Neural cell (in vitro differentiated cells): ENCODE results near the gene BNIPL.

ENCODE experiments used
- EP300 ChIP-seq: fragments of 450-650 bp; conservative IDR thresholded peaks from 2 replicates; pipeline ENCODE4 v1.6.1; 2014; ENCODE audit warnings: antibody characterized with exemption, mild to moderate bottlenecking, moderate library complexity; ENCODE audit not compliant: poor library complexity, severe bottlenecking
- EZH2 ChIP-seq: fragments of 200-600, 300-800 bp; shearing (Covaris generic), sonication (generic); IDR thresholded peaks from 2 replicates; pipeline ENCODE4 v1.6.1; 2014; ENCODE audit warnings: antibody characterized with exemption, low read length, borderline replicate concordance, mild to moderate bottlenecking; ENCODE audit not compliant: insufficient read depth, poor library complexity, severe bottlenecking
- MXI1 ChIP-seq: fragments of 450-650 bp; conservative IDR thresholded peaks from 2 replicates; pipeline ENCODE4 v1.6.1; 2014; ENCODE audit warnings: antibody characterized with exemption, mild to moderate bottlenecking; ENCODE audit not compliant: poor library complexity, severe bottlenecking
- POLR2AphosphoS5 ChIP-seq: IDR thresholded peaks from 2 replicates; pipeline ENCODE4 v1.6.1; 2012
- SMC3 ChIP-seq: fragments of 450-650 bp; conservative IDR thresholded peaks from 2 replicates; pipeline ENCODE4 v1.6.1; 2014; ENCODE audit warnings: antibody characterized with exemption, mild to moderate bottlenecking, moderate library complexity; ENCODE audit not compliant: poor library complexity
- TAF1 ChIP-seq: IDR thresholded peaks from 2 replicates; pipeline ENCODE4 v1.6.1; 2012; ENCODE audit warnings: low read depth
- TF ChIP-seq, protein P1 (sequence below): fragments of 450-650 bp; IDR thresholded peaks from 2 replicates; pipeline ENCODE4 v1.5.1; 2014; ENCODE audit warnings: antibody characterized with exemption, mild to moderate bottlenecking, moderate library complexity; ENCODE audit not compliant: poor library complexity, severe bottlenecking

DNA sequence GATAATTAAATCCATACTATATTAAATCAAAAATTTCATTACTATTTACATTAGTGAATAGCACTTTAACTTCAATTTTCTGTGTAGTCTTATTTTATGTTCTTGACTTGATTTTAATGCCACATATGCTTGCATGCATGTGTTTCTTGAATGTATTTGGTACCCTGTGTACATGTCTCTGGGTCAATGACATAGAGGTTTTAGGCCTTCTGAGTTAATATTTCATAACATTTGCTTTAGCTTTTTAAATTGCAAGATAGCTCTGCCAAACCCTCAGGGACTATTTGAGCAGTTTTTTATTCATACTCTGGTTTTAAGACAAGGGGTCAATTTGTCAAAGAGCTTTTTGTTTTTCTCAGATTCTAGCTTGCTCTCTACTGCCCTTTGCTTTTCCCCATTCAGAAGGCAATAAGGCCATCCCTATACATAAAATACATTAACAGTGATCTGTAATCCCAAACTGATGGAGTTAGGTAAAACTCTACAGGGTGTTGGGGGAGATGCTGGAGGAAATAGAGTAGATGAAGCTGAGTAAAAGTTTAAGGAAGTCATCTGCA lies 28.8 kb downstream of the BNIPL start:
- TF ChIP-seq EZH2 (no peak), MXI1 (no peak), EP300 (no peak), SMC3 (no peak), TAF1 (no peak), POLR2AphosphoS5 (no peak)
- TF ChIP-seq, protein P1, sequence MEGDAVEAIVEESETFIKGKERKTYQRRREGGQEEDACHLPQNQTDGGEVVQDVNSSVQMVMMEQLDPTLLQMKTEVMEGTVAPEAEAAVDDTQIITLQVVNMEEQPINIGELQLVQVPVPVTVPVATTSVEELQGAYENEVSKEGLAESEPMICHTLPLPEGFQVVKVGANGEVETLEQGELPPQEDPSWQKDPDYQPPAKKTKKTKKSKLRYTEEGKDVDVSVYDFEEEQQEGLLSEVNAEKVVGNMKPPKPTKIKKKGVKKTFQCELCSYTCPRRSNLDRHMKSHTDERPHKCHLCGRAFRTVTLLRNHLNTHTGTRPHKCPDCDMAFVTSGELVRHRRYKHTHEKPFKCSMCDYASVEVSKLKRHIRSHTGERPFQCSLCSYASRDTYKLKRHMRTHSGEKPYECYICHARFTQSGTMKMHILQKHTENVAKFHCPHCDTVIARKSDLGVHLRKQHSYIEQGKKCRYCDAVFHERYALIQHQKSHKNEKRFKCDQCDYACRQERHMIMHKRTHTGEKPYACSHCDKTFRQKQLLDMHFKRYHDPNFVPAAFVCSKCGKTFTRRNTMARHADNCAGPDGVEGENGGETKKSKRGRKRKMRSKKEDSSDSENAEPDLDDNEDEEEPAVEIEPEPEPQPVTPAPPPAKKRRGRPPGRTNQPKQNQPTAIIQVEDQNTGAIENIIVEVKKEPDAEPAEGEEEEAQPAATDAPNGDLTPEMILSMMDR, result no peak
